OCI-LY1 (cell line): ENCODE results near the gene RAET1L.

Experiments used
- H2AFZ ChIP-seq: fragments of 200-600 bp; sonication (generic), shearing (Covaris generic); 2 replicates; pipeline ENCODE4 v1.6.0; 2014; ENCODE audit warnings: antibody characterized with exemption, mild to moderate bottlenecking, low read length
- H3F3A ChIP-seq: fragments of 200-600 bp; sonication (generic), shearing (Covaris generic); 2 replicates; pipeline ENCODE4 v1.6.0; 2014; ENCODE audit warnings: mild to moderate bottlenecking, antibody characterized with exemption, low read length, moderate library complexity; ENCODE audit not compliant: insufficient read depth
- H3K27ac ChIP-seq: fragments of 200-600 bp; sonication (generic); 2 replicates; pipeline ENCODE4 v1.5.1; 2014; ENCODE audit warnings: low read length, mixed run types, mild to moderate bottlenecking, low read depth; ENCODE audit not compliant: poor library complexity, severe bottlenecking
- H3K27me3 ChIP-seq: fragments of 200-600 bp; sonication (generic); 2 replicates; pipeline ENCODE4 v1.6.0; 2014; ENCODE audit warnings: antibody characterized with exemption, mild to moderate bottlenecking, low read length, moderate library complexity; ENCODE audit not compliant: insufficient read depth
- H3K36me3 ChIP-seq: fragments of 200-600 bp; sonication (generic); 2 replicates; pipeline ENCODE4 v1.6.1; 2014; ENCODE audit warnings: mild to moderate bottlenecking, antibody characterized with exemption, low read length, moderate library complexity, mixed read lengths; ENCODE audit not compliant: insufficient read depth
- H3K4me1 ChIP-seq: fragments of 200-600 bp; sonication (generic); 2 replicates; pipeline ENCODE4 v1.5.1; 2014; ENCODE audit warnings: mild to moderate bottlenecking, low read length, moderate library complexity; ENCODE audit not compliant: insufficient read depth, severe bottlenecking
- H3K4me2 ChIP-seq: fragments of 200-600 bp; sonication (generic), shearing (Covaris generic); 2 replicates; pipeline ENCODE4 v1.6.1; 2014; ENCODE audit warnings: low read length
- H3K4me3 ChIP-seq: fragments of 200-600 bp; sonication (generic); 2 replicates; pipeline ENCODE4 v1.5.1; 2014; ENCODE audit warnings: low read length, low read depth, mild to moderate bottlenecking, mixed read lengths; ENCODE audit not compliant: poor library complexity, severe bottlenecking
- H3K79me2 ChIP-seq: fragments of 200-600 bp; shearing (Covaris generic); 2 replicates; pipeline ENCODE4 v1.6.1; 2016; ENCODE audit warnings: mixed run types, low read length, mixed read lengths; ENCODE audit not compliant: insufficient read depth
- H3K9ac ChIP-seq: fragments of 200-600 bp; sonication (generic), shearing (Covaris generic); 2 replicates; pipeline ENCODE4 v1.6.1; 2014; ENCODE audit warnings: mild to moderate bottlenecking, low read length, mixed read lengths
- H3K9me2 ChIP-seq: fragments of 200-600 bp; sonication (generic), shearing (Covaris generic); 2 replicates; pipeline ENCODE4 v1.6.1; 2014; ENCODE audit warnings: low read depth, mild to moderate bottlenecking, low read length, mixed read lengths
- H3K9me3 ChIP-seq: fragments of 200-600 bp; shearing (Covaris generic); 2 replicates; pipeline ENCODE4 v1.6.1; 2014; ENCODE audit warnings: low read length, mixed read lengths
- H4K20me1 ChIP-seq: fragments of 200-600 bp; sonication (generic), shearing (Covaris generic); 2 replicates; pipeline ENCODE4 v1.6.0; 2016; ENCODE audit warnings: mild to moderate bottlenecking, low read length; ENCODE audit not compliant: insufficient read depth
- EZH2 ChIP-seq: fragments of 200-600 bp; sonication (generic), shearing (Covaris generic); IDR thresholded peaks from 2 replicates; pipeline ENCODE4 v1.8.0; 2017; ENCODE audit warnings: borderline replicate concordance, mixed run types, mild to moderate bottlenecking, antibody characterized with exemption, low read length, moderate library complexity, mixed read lengths
- TF ChIP-seq, protein P1 (sequence below): fragments of 200-600 bp; sonication (generic), shearing (Covaris generic); IDR thresholded peaks from 2 replicates; pipeline ENCODE4 v1.5.1; 2017; ENCODE audit warnings: mild to moderate bottlenecking, antibody characterized with exemption, low read length, moderate library complexity, mixed read lengths

RAET1L gene

DNA sequence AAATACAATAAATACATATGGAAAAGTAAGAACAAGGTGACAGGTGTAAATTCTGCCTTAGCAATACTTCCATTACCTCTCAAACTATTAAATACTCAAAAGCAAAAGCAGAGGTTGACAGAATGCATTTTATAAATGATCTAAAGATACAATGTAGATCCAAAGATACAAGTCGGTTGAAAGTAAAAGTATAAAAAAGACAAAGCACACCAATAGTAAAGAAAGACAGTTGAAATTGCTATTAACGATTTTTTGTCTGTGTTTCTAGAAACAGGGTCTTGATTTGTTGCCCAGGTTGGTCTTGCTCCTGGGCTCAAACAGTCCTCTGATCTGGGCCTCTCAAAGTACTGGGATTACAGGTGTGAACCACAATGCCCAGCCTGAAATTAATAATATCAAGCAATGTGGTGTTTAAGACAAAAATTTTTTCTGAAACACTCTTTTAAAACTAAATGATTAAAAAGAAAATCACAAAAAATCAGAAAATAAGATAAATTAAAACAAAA, 37.7 kb downstream of the RAET1L start:
- Histone ChIP-seq H3K36me3 (no peaks in the 10 kb centered on the region), H3K4me1 (peaks cover 14% of the 10 kb centered on the region), H3K79me2 (no peaks in the 10 kb centered on the region), H4K20me1 (no peaks in the 10 kb centered on the region), H2AFZ (no peak overlapping the region), H3K4me2 (no peak overlapping the region), H3K4me3 (no peak overlapping the region), H3F3A (no peaks in the 10 kb centered on the region), H3K9me2 (no peaks in the 10 kb centered on the region), H3K27me3 (no peaks in the 10 kb centered on the region), H3K27ac (no peak overlapping the region), H3K9me3 (no peaks in the 10 kb centered on the region), H3K9ac (no peak overlapping the region)
- TF ChIP-seq, protein P1, sequence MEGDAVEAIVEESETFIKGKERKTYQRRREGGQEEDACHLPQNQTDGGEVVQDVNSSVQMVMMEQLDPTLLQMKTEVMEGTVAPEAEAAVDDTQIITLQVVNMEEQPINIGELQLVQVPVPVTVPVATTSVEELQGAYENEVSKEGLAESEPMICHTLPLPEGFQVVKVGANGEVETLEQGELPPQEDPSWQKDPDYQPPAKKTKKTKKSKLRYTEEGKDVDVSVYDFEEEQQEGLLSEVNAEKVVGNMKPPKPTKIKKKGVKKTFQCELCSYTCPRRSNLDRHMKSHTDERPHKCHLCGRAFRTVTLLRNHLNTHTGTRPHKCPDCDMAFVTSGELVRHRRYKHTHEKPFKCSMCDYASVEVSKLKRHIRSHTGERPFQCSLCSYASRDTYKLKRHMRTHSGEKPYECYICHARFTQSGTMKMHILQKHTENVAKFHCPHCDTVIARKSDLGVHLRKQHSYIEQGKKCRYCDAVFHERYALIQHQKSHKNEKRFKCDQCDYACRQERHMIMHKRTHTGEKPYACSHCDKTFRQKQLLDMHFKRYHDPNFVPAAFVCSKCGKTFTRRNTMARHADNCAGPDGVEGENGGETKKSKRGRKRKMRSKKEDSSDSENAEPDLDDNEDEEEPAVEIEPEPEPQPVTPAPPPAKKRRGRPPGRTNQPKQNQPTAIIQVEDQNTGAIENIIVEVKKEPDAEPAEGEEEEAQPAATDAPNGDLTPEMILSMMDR, result no peak
- no peak for TF ChIP-seq EZH2

DNA sequence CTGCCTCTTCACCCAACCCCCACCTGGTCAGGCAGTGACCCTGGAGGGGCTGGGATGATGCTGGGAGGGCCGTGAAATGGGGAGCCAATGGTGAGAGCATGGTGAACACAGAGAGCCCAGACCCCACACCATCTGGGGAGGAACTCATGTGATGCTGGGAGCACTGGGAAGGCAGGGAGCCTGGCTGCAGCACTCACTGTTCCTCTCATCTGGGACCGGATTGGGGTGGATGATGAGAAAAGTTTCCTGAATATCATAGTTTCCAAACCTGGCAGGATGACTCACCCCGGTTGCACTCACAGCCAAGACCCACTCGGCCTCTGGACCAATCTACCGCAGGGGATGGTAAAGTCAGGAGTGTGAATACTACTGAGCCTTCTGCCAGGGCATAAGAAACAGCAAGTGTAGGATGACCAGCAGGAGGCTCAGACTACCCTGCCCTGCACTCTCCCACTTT, 39.8 kb downstream of the RAET1L start:
- H3K9me2 ChIP-seq, result no peaks in the 10 kb centered on the region
- no peak overlapping the region for H2AFZ ChIP-seq
- no peak overlapping the region for H3K27ac ChIP-seq
- H3K9me3 ChIP-seq, result no peaks in the 10 kb centered on the region
- no peak overlapping the region for H3K4me2 ChIP-seq
- TF ChIP-seq, protein P1, result no peak
- no peak for TF ChIP-seq EZH2
- H3K9ac ChIP-seq, result no peak overlapping the region
- H3K79me2 ChIP-seq, result no peaks in the 10 kb centered on the region
- H3K4me3 ChIP-seq, result no peak overlapping the region
- no peaks in the 10 kb centered on the region for H3F3A ChIP-seq
- no peaks in the 10 kb centered on the region for H3K36me3 ChIP-seq
- H4K20me1 ChIP-seq, result no peaks in the 10 kb centered on the region
- H3K27me3 ChIP-seq, result no peaks in the 10 kb centered on the region
- H3K4me1 ChIP-seq, result peaks cover 3% of the 10 kb centered on the region

DNA sequence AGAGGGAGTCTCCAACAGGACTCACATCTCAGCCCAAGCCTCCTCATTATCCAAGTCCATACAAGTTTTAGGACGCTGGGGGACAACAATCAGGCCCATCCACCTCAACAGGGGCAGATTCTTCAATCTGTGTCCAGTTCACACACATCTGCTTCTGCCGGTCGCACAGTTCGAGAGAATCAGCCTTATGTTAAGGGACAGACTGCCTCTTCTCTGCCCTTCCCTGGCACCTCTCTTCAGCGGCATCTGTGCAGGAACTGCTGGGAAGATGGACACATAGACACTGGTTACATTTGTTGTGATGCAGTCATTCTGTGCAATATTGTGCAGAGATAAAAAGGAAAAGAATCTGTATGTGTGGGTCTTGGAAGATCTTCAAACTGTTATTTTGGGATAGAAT, 40.6 kb downstream of the RAET1L start:
- Histone ChIP-seq H3F3A (no peaks in the 10 kb centered on the region), H3K27ac (no peak overlapping the region), H3K79me2 (no peaks in the 10 kb centered on the region), H2AFZ (no peak overlapping the region), H3K9me3 (no peaks in the 10 kb centered on the region), H4K20me1 (no peaks in the 10 kb centered on the region), H3K4me3 (no peak overlapping the region), H3K36me3 (no peaks in the 10 kb centered on the region), H3K9ac (no peak overlapping the region), H3K4me2 (no peak overlapping the region), H3K4me1 (no peaks in the 10 kb centered on the region), H3K9me2 (no peaks in the 10 kb centered on the region), H3K27me3 (no peaks in the 10 kb centered on the region)
- TF ChIP-seq EZH2, result no peak
- TF ChIP-seq, protein P1, result no peak
